GM11168 (cell line): ENCODE results near the gene PRAMEF11.

Experiments
- in situ Hi-C: fragments of 300-500 bp; cut with MboI; formaldehyde crosslinking; loops from one replicate; pipeline ENCODE4 v1.12.0; 2022; ENCODE audit warnings: low sequenced_read_pairs; ENCODE audit not compliant: unreplicated experiment

Gene PRAMEF11

DNA sequence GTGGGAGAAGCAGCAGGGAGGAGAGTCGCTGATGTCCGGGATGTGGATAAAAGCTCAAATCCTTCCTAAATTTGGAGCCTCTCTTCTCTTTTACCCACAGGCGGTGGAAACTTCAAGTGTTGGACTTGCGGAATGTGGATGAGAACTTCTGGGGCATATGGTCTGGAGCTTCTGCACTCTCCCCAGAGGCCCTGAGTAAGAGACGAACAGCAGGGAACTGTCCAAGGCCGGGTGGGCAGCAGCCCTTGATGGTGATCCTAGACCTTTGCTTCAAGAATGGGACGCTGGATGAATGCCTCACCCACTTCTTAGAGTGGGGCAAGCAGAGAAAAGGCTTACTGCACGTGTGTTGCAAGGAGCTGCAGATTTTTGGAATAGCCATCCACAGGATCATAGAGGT is 55.8 kb downstream of the PRAMEF11 start:
- in situ Hi-C loops: no loop called here

GRCh38 chr1:12774801-12775345 is 56.3 kb downstream of the PRAMEF11 start:
- in situ Hi-C loops: no loop called here
